GM23338 (cell line): ENCODE results near the gene TTC33. TPM values are rescaled to one million over a fixed set of nuclear protein-coding genes. Genes with fewer than 3 reads are reported as not detected.

Experiments used
- ATAC-seq: fragments of 200-7000 bp; cut with Tn5 transposase; 3 replicates; pipeline ENCODE4 v1.9.1; 2020
- DNase-seq: peaks from one replicate; pipeline ENCODE4 v3.0.0-alpha.2; 2015; ENCODE audit warnings: low spot score
- H2AFZ ChIP-seq: fragments of 200-600 bp; sonication (generic); 2 replicates; pipeline ENCODE4 v1.8.0; 2016; ENCODE audit warnings: antibody characterized with exemption, mild to moderate bottlenecking, moderate library complexity
- H3F3A ChIP-seq: fragments of 200-600 bp; sonication (generic); replicated peaks from 2 replicates; pipeline ENCODE4 v1.8.0; 2017; ENCODE audit warnings: antibody characterized with exemption, mixed run types, low read depth
- H3K27ac ChIP-seq: fragments of 200-600 bp; sonication (generic); 2 replicates; pipeline ENCODE4 v1.6.1; 2016; ENCODE audit warnings: low read depth
- H3K27me3 ChIP-seq: fragments of 200-600 bp; sonication (generic); 2 replicates; pipeline ENCODE4 v1.8.0; 2016; ENCODE audit warnings: mild to moderate bottlenecking, mixed run types, moderate library complexity; ENCODE audit not compliant: insufficient read depth
- H3K36me3 ChIP-seq: fragments of 200-600 bp; sonication (generic); 2 replicates; pipeline ENCODE4 v1.8.0; 2016; ENCODE audit warnings: mild to moderate bottlenecking; ENCODE audit not compliant: insufficient read depth
- H3K4me1 ChIP-seq: fragments of 200-600 bp; sonication (generic); 2 replicates; pipeline ENCODE4 v1.8.0; 2016; ENCODE audit warnings: mild to moderate bottlenecking, moderate library complexity; ENCODE audit not compliant: insufficient read depth
- H3K4me2 ChIP-seq: fragments of 200-600 bp; sonication (generic); 2 replicates; pipeline ENCODE4 v1.7.1; 2017; ENCODE audit warnings: mixed run types
- H3K4me3 ChIP-seq: fragments of 200-600 bp; sonication (generic); 2 replicates; pipeline ENCODE4 v1.6.1; 2016; ENCODE audit warnings: mixed run types
- H3K79me2 ChIP-seq: fragments of 200-600 bp; sonication (generic); replicated peaks from 2 replicates; pipeline ENCODE4 v1.8.0; 2017; ENCODE audit warnings: mild to moderate bottlenecking; ENCODE audit not compliant: insufficient read depth
- H3K9me2 ChIP-seq: fragments of 200-600 bp; sonication (generic); 2 replicates; pipeline ENCODE4 v1.8.0; 2017; ENCODE audit not compliant: insufficient read depth
- H4K20me1 ChIP-seq: fragments of 200-600 bp; sonication (generic); replicated peaks from 2 replicates; pipeline ENCODE4 v1.8.0; 2017; ENCODE audit warnings: mild to moderate bottlenecking; ENCODE audit not compliant: insufficient read depth
- H3K27ac Mint-ChIP-seq: 2 replicates; pipeline ENCODE4 v1.8.0; 2020; ENCODE audit warnings: inconsistent platforms, mild to moderate bottlenecking, moderate library complexity, mixed read lengths
- H3K27me3 Mint-ChIP-seq: 3 replicates; pipeline ENCODE4 v1.8.0; 2022; ENCODE audit warnings: low read depth, mild to moderate bottlenecking, moderate library complexity, mixed read lengths, inconsistent platforms; ENCODE audit not compliant: insufficient read depth, poor library complexity
- H3K36me3 Mint-ChIP-seq: 3 replicates; pipeline ENCODE4 v1.8.0; 2021; ENCODE audit warnings: low read depth, mild to moderate bottlenecking, inconsistent platforms, moderate library complexity, mixed read lengths
- H3K4me1 Mint-ChIP-seq: 3 replicates; pipeline ENCODE4 v1.8.0; 2020; ENCODE audit warnings: mild to moderate bottlenecking, inconsistent platforms, mixed read lengths
- H3K4me3 Mint-ChIP-seq: 3 replicates; pipeline ENCODE4 v1.8.0; 2021; ENCODE audit warnings: moderate library complexity, mild to moderate bottlenecking, inconsistent platforms, mixed read lengths
- H3K9me3 Mint-ChIP-seq: 3 replicates; pipeline ENCODE4 v1.8.0; 2020; ENCODE audit warnings: moderate library complexity, mild to moderate bottlenecking, inconsistent platforms, mixed read lengths
- CREB1 ChIP-seq: fragments of 250-450 bp; sonication (Bioruptor Pico); IDR thresholded peaks from 2 replicates; pipeline ENCODE4 v1.5.0; 2020; ENCODE audit warnings: low read depth, mild to moderate bottlenecking, moderate library complexity
- EZH2 ChIP-seq: fragments of 200-600 bp; sonication (generic); IDR thresholded peaks from one replicate; pipeline ENCODE4 v1.8.0; 2017; ENCODE audit warnings: antibody characterized with exemption, mild to moderate bottlenecking, low read depth; ENCODE audit not compliant: unreplicated experiment
- EZH2phosphoT487 ChIP-seq: fragments of 200-600 bp; sonication (generic); IDR thresholded peaks from one replicate; pipeline ENCODE4 v1.8.1; 2018; ENCODE audit warnings: antibody characterized with exemption; ENCODE audit not compliant: unreplicated experiment
- JUNB ChIP-seq: IDR thresholded peaks from one replicate; pipeline ENCODE4 v1.6.1; 2016; ENCODE audit warnings: antibody characterized with exemption; ENCODE audit not compliant: unreplicated experiment
- NANOG ChIP-seq: IDR thresholded peaks from 2 replicates; pipeline ENCODE4 v1.6.1; 2016; ENCODE audit warnings: antibody characterized with exemption, borderline replicate concordance
- POLR2AphosphoS5 ChIP-seq: IDR thresholded peaks from 2 replicates; pipeline ENCODE4 v1.6.1; 2016; ENCODE audit warnings: antibody characterized with exemption, low read depth
- STAT1 ChIP-seq: IDR thresholded peaks from one replicate; pipeline ENCODE4 v1.6.1; 2016; ENCODE audit warnings: antibody characterized with exemption; ENCODE audit not compliant: unreplicated experiment
- ZNF114 ChIP-seq: fragments of 250-450 bp; sonication (Bioruptor Pico); IDR thresholded peaks from 2 replicates; pipeline ENCODE4 v1.5.0; 2020; ENCODE audit warnings: mild to moderate bottlenecking, moderate library complexity
- ZNF331 ChIP-seq: fragments of 250-450 bp; sonication (Bioruptor Pico); IDR thresholded peaks from 2 replicates; pipeline ENCODE4 v1.5.0; 2020; ENCODE audit warnings: low read depth, mild to moderate bottlenecking, moderate library complexity
- polyA plus RNA-seq: library from polyadenylated mRNA; unstranded; fragments of >200 nt; fragmentation: Nextera tagmentation; extraction: Ambion mirVana; gene quantifications from 2 replicates; pipeline ENCODE4 v1.2.1, GENCODE V29; 2016
- total RNA-seq: library from RNA; depleted of rRNA; stranded (reverse); fragments of >200 nt; shearing (Covaris generic); gene quantifications from 2 replicates; pipeline ENCODE4 v1.2.3, GENCODE V29; 2014
- TF ChIP-seq, protein P1 (sequence below): IDR thresholded peaks from one replicate; pipeline ENCODE4 v1.6.1; 2018; ENCODE audit warnings: antibody characterized with exemption; ENCODE audit not compliant: unreplicated experiment
- TF ChIP-seq, protein P2 (sequence below), 2 experiments: fragments of 200-600 bp in 1 of 2; sonication (generic) in 1 of 2; conservative IDR thresholded peaks; 2 replicates each; pipeline versions ENCODE4 v1.5.1 to v1.6.1; 2016 to 2017; ENCODE audit warnings: antibody characterized with exemption in 2 of 2, low read depth in 2 of 2, mild to moderate bottlenecking in 2 of 2, moderate library complexity in 1 of 2
- TF ChIP-seq, protein P3 (sequence below): IDR thresholded peaks from 2 replicates; pipeline ENCODE4 v1.6.1; 2016; ENCODE audit warnings: antibody characterized with exemption
- TF ChIP-seq, protein P4 (sequence below): fragments of 250-450 bp; sonication (Bioruptor Pico); IDR thresholded peaks from 2 replicates; pipeline ENCODE4 v1.5.0; 2020; ENCODE audit warnings: mild to moderate bottlenecking, moderate library complexity

The TTC33 gene
- total and polyA plus RNA-seq, 2 experiments from 2014 or later = 4.1 to 11.5 TPM

DNA sequence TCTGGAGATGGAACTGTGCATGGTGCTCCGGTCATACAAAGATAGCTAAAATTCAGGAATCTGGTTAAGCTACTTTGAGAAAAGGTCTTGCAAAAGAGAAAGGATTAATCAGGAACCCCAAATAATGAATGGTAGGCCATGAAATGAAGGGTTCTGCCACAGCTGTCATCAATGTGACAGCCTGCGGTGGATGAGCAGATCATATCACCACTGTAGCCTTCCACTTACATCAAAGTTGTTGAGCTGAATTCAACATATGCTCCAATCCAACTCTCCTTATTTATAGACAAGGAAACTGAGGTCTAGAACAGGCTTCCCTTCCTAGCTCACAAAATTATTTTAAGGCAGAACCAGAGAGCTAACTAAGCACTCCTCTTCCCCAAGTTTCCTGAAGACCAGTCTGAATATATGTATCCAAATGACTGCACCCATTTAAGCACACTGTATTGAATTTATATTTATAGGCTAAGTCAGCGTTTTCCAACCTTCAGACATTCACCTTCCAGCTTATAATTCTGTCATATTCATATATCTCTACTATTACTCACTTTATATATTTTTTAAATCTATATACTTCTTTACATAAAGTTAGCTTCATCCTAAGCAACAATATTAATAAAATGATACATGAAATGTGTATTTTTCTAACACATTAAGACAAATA is 90.0 kb downstream of the TTC33 start:
- no peaks in the 10 kb centered on the region for H3K4me1 ChIP-seq
- H4K20me1 ChIP-seq = no peaks in the 10 kb centered on the region
- H3K4me1 Mint-ChIP-seq = peaks cover 2% of the 10 kb centered on the region; the same call in 1 of the 3 replicates
- H3K9me2 ChIP-seq = no peaks in the 10 kb centered on the region
- no peak overlapping the region for H3K4me3 ChIP-seq
- TF ChIP-seq EZH2phosphoT487 (no peak), ZNF331 (CRISPR knock-in tag) (no peak), JUNB (no peak), CREB1 (no peak), ZNF114 (CRISPR knock-in tag) (no peak), POLR2AphosphoS5 (no peak), NANOG (no peak), EZH2 (no peak), STAT1 (no peak)
- TF ChIP-seq, protein P1, sequence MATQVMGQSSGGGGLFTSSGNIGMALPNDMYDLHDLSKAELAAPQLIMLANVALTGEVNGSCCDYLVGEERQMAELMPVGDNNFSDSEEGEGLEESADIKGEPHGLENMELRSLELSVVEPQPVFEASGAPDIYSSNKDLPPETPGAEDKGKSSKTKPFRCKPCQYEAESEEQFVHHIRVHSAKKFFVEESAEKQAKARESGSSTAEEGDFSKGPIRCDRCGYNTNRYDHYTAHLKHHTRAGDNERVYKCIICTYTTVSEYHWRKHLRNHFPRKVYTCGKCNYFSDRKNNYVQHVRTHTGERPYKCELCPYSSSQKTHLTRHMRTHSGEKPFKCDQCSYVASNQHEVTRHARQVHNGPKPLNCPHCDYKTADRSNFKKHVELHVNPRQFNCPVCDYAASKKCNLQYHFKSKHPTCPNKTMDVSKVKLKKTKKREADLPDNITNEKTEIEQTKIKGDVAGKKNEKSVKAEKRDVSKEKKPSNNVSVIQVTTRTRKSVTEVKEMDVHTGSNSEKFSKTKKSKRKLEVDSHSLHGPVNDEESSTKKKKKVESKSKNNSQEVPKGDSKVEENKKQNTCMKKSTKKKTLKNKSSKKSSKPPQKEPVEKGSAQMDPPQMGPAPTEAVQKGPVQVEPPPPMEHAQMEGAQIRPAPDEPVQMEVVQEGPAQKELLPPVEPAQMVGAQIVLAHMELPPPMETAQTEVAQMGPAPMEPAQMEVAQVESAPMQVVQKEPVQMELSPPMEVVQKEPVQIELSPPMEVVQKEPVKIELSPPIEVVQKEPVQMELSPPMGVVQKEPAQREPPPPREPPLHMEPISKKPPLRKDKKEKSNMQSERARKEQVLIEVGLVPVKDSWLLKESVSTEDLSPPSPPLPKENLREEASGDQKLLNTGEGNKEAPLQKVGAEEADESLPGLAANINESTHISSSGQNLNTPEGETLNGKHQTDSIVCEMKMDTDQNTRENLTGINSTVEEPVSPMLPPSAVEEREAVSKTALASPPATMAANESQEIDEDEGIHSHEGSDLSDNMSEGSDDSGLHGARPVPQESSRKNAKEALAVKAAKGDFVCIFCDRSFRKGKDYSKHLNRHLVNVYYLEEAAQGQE = no peak
- TF ChIP-seq, protein P2, sequence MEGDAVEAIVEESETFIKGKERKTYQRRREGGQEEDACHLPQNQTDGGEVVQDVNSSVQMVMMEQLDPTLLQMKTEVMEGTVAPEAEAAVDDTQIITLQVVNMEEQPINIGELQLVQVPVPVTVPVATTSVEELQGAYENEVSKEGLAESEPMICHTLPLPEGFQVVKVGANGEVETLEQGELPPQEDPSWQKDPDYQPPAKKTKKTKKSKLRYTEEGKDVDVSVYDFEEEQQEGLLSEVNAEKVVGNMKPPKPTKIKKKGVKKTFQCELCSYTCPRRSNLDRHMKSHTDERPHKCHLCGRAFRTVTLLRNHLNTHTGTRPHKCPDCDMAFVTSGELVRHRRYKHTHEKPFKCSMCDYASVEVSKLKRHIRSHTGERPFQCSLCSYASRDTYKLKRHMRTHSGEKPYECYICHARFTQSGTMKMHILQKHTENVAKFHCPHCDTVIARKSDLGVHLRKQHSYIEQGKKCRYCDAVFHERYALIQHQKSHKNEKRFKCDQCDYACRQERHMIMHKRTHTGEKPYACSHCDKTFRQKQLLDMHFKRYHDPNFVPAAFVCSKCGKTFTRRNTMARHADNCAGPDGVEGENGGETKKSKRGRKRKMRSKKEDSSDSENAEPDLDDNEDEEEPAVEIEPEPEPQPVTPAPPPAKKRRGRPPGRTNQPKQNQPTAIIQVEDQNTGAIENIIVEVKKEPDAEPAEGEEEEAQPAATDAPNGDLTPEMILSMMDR (conservative IDR thresholded peaks at IDR 0.05; ENCODE audit: low read depth in 2 of 2) = no peak
- TF ChIP-seq, protein P3, sequence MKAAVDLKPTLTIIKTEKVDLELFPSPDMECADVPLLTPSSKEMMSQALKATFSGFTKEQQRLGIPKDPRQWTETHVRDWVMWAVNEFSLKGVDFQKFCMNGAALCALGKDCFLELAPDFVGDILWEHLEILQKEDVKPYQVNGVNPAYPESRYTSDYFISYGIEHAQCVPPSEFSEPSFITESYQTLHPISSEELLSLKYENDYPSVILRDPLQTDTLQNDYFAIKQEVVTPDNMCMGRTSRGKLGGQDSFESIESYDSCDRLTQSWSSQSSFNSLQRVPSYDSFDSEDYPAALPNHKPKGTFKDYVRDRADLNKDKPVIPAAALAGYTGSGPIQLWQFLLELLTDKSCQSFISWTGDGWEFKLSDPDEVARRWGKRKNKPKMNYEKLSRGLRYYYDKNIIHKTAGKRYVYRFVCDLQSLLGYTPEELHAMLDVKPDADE = no peak
- TF ChIP-seq, protein P4, sequence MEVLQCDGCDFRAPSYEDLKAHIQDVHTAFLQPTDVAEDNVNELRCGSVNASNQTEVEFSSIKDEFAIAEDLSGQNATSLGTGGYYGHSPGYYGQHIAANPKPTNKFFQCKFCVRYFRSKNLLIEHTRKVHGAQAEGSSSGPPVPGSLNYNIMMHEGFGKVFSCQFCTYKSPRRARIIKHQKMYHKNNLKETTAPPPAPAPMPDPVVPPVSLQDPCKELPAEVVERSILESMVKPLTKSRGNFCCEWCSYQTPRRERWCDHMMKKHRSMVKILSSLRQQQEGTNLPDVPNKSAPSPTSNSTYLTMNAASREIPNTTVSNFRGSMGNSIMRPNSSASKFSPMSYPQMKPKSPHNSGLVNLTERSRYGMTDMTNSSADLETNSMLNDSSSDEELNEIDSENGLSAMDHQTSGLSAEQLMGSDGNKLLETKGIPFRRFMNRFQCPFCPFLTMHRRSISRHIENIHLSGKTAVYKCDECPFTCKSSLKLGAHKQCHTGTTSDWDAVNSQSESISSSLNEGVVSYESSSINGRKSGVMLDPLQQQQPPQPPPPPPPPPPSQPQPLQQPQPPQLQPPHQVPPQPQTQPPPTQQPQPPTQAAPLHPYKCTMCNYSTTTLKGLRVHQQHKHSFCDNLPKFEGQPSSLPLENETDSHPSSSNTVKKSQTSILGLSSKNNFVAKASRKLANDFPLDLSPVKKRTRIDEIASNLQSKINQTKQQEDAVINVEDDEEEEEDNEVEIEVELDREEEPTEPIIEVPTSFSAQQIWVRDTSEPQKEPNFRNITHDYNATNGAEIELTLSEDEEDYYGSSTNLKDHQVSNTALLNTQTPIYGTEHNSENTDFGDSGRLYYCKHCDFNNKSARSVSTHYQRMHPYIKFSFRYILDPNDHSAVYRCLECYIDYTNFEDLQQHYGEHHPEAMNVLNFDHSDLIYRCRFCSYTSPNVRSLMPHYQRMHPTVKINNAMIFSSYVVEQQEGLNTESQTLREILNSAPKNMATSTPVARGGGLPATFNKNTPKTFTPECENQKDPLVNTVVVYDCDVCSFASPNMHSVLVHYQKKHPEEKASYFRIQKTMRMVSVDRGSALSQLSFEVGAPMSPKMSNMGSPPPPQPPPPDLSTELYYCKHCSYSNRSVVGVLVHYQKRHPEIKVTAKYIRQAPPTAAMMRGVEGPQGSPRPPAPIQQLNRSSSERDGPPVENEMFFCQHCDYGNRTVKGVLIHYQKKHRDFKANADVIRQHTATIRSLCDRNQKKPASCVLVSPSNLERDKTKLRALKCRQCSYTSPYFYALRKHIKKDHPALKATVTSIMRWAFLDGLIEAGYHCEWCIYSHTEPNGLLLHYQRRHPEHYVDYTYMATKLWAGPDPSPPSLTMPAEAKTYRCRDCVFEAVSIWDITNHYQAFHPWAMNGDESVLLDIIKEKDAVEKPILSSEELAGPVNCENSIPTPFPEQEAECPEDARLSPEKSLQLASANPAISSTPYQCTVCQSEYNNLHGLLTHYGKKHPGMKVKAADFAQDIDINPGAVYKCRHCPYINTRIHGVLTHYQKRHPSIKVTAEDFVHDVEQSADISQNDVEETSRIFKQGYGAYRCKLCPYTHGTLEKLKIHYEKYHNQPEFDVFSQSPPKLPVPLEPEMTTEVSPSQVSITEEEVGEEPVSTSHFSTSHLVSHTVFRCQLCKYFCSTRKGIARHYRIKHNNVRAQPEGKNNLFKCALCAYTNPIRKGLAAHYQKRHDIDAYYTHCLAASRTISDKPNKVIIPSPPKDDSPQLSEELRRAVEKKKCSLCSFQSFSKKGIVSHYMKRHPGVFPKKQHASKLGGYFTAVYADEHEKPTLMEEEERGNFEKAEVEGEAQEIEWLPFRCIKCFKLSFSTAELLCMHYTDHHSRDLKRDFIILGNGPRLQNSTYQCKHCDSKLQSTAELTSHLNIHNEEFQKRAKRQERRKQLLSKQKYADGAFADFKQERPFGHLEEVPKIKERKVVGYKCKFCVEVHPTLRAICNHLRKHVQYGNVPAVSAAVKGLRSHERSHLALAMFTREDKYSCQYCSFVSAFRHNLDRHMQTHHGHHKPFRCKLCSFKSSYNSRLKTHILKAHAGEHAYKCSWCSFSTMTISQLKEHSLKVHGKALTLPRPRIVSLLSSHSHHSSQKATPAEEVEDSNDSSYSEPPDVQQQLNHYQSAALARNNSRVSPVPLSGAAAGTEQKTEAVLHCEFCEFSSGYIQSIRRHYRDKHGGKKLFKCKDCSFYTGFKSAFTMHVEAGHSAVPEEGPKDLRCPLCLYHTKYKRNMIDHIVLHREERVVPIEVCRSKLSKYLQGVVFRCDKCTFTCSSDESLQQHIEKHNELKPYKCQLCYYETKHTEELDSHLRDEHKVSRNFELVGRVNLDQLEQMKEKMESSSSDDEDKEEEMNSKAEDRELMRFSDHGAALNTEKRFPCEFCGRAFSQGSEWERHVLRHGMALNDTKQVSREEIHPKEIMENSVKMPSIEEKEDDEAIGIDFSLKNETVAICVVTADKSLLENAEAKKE (CRISPR knock-in tag) = no peak
- H3F3A ChIP-seq = no peaks in the 10 kb centered on the region
- H3K79me2 ChIP-seq = no peaks in the 10 kb centered on the region
- H3K36me3 Mint-ChIP-seq = no peaks in the 10 kb centered on the region
- no peak overlapping the region for H3K27ac ChIP-seq
- peaks cover 4% of the 10 kb centered on the region; the same call in 2 of the 3 replicates for H3K9me3 Mint-ChIP-seq
- no peaks in the 10 kb centered on the region for H3K36me3 ChIP-seq
- ATAC-seq (no peak), DNase-seq (no peak)
- no peak overlapping the region for H3K4me2 ChIP-seq
- H3K4me3 Mint-ChIP-seq = no peak overlapping the region
- H3K27me3 Mint-ChIP-seq = no peaks in the 10 kb centered on the region
- H3K27me3 ChIP-seq = no peaks in the 10 kb centered on the region
- H2AFZ ChIP-seq = no peak overlapping the region
- H3K27ac Mint-ChIP-seq = no peak overlapping the region
